HepG2 (cell line): ENCODE measurements around the gene SNAPC4. TPM values are rescaled to one million over a fixed set of nuclear protein-coding genes. Genes with fewer than 3 reads are reported as not detected.

ENCODE experiments used
- ATAC-seq: fragments of 200-7000 bp; cut with Tn5 transposase; 3 replicates; pipeline ENCODE4 v1.9.1; 2020; ENCODE audit warnings: mild to moderate bottlenecking, moderate library complexity
- BruUV-seq: library from RNA; stranded (reverse); fragments of 400-500 nt; replicated peaks from 2 replicates; lab custom pipeline; 2021; lab: Mats Ljungman, UMichigan
- CTCF ChIA-PET: fragments of 300-600 bp; formaldehyde crosslinking; extraction: SDS; loops from one replicate; lab custom pipeline; 2021; ENCODE audit warnings: low total read pairs, inconsistent platforms, low intra/inter-chr PET ratio; lab: Yijun Ruan, JAX
- POLR2A ChIA-PET: fragments of 350-600 bp; sonication (Branson Sonifier 250); formaldehyde crosslinking; loops from one replicate; lab custom pipeline; 2020; ENCODE audit warnings: antibody characterized with exemption, inconsistent platforms; lab: Yijun Ruan, JAX
- DNase-seq: peaks from one replicate; pipeline ENCODE4 v3.0.0-alpha.2; 2015; ENCODE audit warnings: low spot score
- FAIRE-seq: peaks from 3 replicates; lab custom pipeline; 2011; peaks lifted over from hg19 to GRCh38; lab: Jason Lieb, UNC
- H2AFZ ChIP-seq: one replicate; pipeline ENCODE4 v1.6.1; 2011; ENCODE audit warnings: low read length, inconsistent platforms
- H3K27ac ChIP-seq: fragments of 300-600 bp; 3 replicates; pipeline ENCODE4 v1.8.0; 2011; ENCODE audit warnings: mixed run types, mild to moderate bottlenecking, mixed read lengths, low read length, inconsistent platforms; ENCODE audit not compliant: insufficient read depth; ENCODE audit errors: extremely low read length
- H3K27me3 ChIP-seq, 2 experiments: fragments of 200-600 bp in 1 of 2; 2 replicates in 1 of 2; 3 replicates in 1 of 2; pipeline versions ENCODE4 v1.6.0 to v1.8.0; 2011; ENCODE audit warnings: low read length in 2 of 2, mild to moderate bottlenecking in 2 of 2, moderate library complexity in 2 of 2, inconsistent platforms in 1 of 2; ENCODE audit not compliant: insufficient read depth in 2 of 2, control insufficient read depth in 1 of 2
- H3K36me3 ChIP-seq, 2 experiments: fragments of 200-600 bp in 1 of 2; replicated peaks in 1 of 2; 2 replicates in 1 of 2; 3 replicates in 1 of 2; pipeline versions ENCODE4 v1.5.1 to v1.8.0; 2011; ENCODE audit warnings: low read length in 2 of 2, inconsistent platforms in 1 of 2; ENCODE audit not compliant: insufficient read depth in 2 of 2, control insufficient read depth in 1 of 2
- H3K4me1 ChIP-seq: 2 replicates; pipeline ENCODE4 v1.5.1; 2012; ENCODE audit warnings: low read length, inconsistent platforms; ENCODE audit not compliant: insufficient read depth
- H3K4me2 ChIP-seq: 2 replicates; pipeline ENCODE4 v1.6.0; 2011; ENCODE audit warnings: low read depth, low read length, inconsistent platforms
- H3K4me3 ChIP-seq, 3 experiments: fragments of 200-600 bp in 1 of 3; sonication (generic), shearing (Covaris generic) in 1 of 3; replicated peaks in 1 of 3; 2 replicates each; pipeline ENCODE4 v1.5.1; 2011 to 2016; ENCODE audit warnings: low read length in 3 of 3, inconsistent platforms in 2 of 3, low read depth in 2 of 3, mild to moderate bottlenecking in 2 of 3, control low read depth in 1 of 3, mixed read lengths in 1 of 3; ENCODE audit not compliant: insufficient read depth in 1 of 3
- H3K79me2 ChIP-seq: one replicate; pipeline ENCODE4 v1.6.1; 2011; ENCODE audit warnings: low read length, inconsistent platforms; ENCODE audit not compliant: insufficient read depth
- H3K9ac ChIP-seq: 2 replicates; pipeline ENCODE4 v1.6.0; 2011; ENCODE audit warnings: mild to moderate bottlenecking, low read depth, low read length, inconsistent platforms; ENCODE audit not compliant: insufficient read depth
- H3K9me3 ChIP-seq: 2 replicates; pipeline ENCODE4 v1.5.1; 2012; ENCODE audit warnings: mild to moderate bottlenecking, low read length
- H4K20me1 ChIP-seq: 2 replicates; pipeline ENCODE4 v1.6.0; 2011; ENCODE audit warnings: inconsistent platforms, mild to moderate bottlenecking, low read length, moderate library complexity; ENCODE audit not compliant: insufficient read depth
- AGO1 ChIP-seq: fragments of 200-400 bp; formaldehyde crosslinking; IDR thresholded peaks from 2 replicates; pipeline ENCODE4 v1.6.1; 2017; ENCODE audit warnings: mild to moderate bottlenecking, low read depth, low read length, moderate library complexity; ENCODE audit not compliant: poor library complexity, severe bottlenecking
- AGO2 ChIP-seq: fragments of 200-400 bp; formaldehyde crosslinking; optimal IDR thresholded peaks from 2 replicates; pipeline ENCODE3; 2017; ENCODE audit warnings: mild to moderate bottlenecking, low read depth, low read length, moderate library complexity
- MAF1 ChIP-seq: sonication (generic); formaldehyde crosslinking; IDR thresholded peaks from 2 replicates; pipeline ENCODE4 v1.5.0; 2020; ENCODE audit warnings: missing genetic modification reagents, borderline replicate concordance
- MAX ChIP-seq: IDR thresholded peaks from 2 replicates; pipeline ENCODE4 v1.6.1; 2012; ENCODE audit warnings: inconsistent platforms
- PCBP1 ChIP-seq: fragments of 200-400 bp; formaldehyde crosslinking; IDR thresholded peaks from 2 replicates; pipeline ENCODE4 v1.6.1; 2017; ENCODE audit warnings: mild to moderate bottlenecking, low read depth, low read length, borderline replicate concordance
- RAD21 ChIP-seq: fragments of 450-650 bp; formaldehyde crosslinking; IDR thresholded peaks from 2 replicates; pipeline ENCODE4 v1.5.0; 2020; ENCODE audit warnings: mild to moderate bottlenecking
- RBFOX2 ChIP-seq: fragments of 200-400 bp; formaldehyde crosslinking; IDR thresholded peaks from 2 replicates; pipeline ENCODE4 v1.6.1; 2017; ENCODE audit warnings: low read depth, mild to moderate bottlenecking, low read length
- WGBS: methylation state at CpG from one replicate; pipeline ENCODE4 v1.1.6; 2017; ENCODE audit warnings: low lambda C conversion rate; 5-methylcytosine and 5-hydroxymethylcytosine counted together
- in situ Hi-C: cut with HindIII; loops from 2 replicates; pipeline ENCODE4 v1.10.0; 2017; ENCODE audit warnings: low pct_unique_long_range_greater_than_20kb; ENCODE audit not compliant: extremely low pct_ligation_motif_present
- intact Hi-C: fragments of 100-400 bp; cut with micrococcal nuclease; formaldehyde crosslinking; loops from one replicate; pipeline ENCODE4 v1.10.0; 2022; ENCODE audit not compliant: unreplicated experiment
- polyA plus RNA-seq, 8 experiments: library from polyadenylated mRNA; depleted of rRNA in 3 of 8; stranded (reverse) in 7 of 8; unstranded in 1 of 8; fragments of >200 nt; fragmentation: Illumina TruSeq in 4 of 8; extraction: Trizol in 4 of 8; gene quantifications; 2 replicates each; pipeline versions ENCODE4 v1.2.1 to v1.2.3, GENCODE V29; 2011 to 2016; ENCODE audit warnings: low read depth in 4 of 8, missing spikeins in 1 of 8, mixed read lengths in 1 of 8; ENCODE audit not compliant: insufficient read depth in 1 of 8
- total RNA-seq, 5 experiments: library from RNA; depleted of rRNA; stranded (reverse); fragments of >200 nt; fragmentation: Illumina TruSeq; extraction: Trizol; gene quantifications; 2 replicates each; pipeline ENCODE4 v1.2.3, GENCODE V29; 2016; ENCODE audit warnings: low read depth in 1 of 5
- TF ChIP-seq, protein P1 (sequence below): sonication (generic); formaldehyde crosslinking; IDR thresholded peaks from 2 replicates; pipeline ENCODE4 v1.9.0; 2022; ENCODE audit warnings: low read depth, missing genetic modification reagents
- TF ChIP-seq, protein P2 (sequence below): sonication (generic); formaldehyde crosslinking; IDR thresholded peaks from 2 replicates; pipeline ENCODE4 v1.4.0; 2020; ENCODE audit warnings: missing genetic modification reagents

Gene SNAPC4
- total and polyA plus RNA-seq, 2 of the 13 experiments (the other 11 are each of a cell fraction or from before 2014, with no cell fraction given), result 2.0 to 6.0 TPM

- ATAC-seq, result no peak
- CTCF ChIA-PET, result no interaction called here
- intact Hi-C loops, result no loop called here
- TF ChIP-seq, protein P1, sequence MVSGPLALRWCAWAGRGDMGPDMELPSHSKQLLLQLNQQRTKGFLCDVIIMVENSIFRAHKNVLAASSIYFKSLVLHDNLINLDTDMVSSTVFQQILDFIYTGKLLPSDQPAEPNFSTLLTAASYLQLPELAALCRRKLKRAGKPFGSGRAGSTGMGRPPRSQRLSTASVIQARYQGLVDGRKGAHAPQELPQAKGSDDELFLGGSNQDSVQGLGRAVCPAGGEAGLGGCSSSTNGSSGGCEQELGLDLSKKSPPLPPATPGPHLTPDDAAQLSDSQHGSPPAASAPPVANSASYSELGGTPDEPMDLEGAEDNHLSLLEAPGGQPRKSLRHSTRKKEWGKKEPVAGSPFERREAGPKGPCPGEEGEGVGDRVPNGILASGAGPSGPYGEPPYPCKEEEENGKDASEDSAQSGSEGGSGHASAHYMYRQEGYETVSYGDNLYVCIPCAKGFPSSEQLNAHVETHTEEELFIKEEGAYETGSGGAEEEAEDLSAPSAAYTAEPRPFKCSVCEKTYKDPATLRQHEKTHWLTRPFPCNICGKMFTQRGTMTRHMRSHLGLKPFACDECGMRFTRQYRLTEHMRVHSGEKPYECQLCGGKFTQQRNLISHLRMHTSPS (CRISPR knock-in tag), result no peak
- TF ChIP-seq, protein P2, sequence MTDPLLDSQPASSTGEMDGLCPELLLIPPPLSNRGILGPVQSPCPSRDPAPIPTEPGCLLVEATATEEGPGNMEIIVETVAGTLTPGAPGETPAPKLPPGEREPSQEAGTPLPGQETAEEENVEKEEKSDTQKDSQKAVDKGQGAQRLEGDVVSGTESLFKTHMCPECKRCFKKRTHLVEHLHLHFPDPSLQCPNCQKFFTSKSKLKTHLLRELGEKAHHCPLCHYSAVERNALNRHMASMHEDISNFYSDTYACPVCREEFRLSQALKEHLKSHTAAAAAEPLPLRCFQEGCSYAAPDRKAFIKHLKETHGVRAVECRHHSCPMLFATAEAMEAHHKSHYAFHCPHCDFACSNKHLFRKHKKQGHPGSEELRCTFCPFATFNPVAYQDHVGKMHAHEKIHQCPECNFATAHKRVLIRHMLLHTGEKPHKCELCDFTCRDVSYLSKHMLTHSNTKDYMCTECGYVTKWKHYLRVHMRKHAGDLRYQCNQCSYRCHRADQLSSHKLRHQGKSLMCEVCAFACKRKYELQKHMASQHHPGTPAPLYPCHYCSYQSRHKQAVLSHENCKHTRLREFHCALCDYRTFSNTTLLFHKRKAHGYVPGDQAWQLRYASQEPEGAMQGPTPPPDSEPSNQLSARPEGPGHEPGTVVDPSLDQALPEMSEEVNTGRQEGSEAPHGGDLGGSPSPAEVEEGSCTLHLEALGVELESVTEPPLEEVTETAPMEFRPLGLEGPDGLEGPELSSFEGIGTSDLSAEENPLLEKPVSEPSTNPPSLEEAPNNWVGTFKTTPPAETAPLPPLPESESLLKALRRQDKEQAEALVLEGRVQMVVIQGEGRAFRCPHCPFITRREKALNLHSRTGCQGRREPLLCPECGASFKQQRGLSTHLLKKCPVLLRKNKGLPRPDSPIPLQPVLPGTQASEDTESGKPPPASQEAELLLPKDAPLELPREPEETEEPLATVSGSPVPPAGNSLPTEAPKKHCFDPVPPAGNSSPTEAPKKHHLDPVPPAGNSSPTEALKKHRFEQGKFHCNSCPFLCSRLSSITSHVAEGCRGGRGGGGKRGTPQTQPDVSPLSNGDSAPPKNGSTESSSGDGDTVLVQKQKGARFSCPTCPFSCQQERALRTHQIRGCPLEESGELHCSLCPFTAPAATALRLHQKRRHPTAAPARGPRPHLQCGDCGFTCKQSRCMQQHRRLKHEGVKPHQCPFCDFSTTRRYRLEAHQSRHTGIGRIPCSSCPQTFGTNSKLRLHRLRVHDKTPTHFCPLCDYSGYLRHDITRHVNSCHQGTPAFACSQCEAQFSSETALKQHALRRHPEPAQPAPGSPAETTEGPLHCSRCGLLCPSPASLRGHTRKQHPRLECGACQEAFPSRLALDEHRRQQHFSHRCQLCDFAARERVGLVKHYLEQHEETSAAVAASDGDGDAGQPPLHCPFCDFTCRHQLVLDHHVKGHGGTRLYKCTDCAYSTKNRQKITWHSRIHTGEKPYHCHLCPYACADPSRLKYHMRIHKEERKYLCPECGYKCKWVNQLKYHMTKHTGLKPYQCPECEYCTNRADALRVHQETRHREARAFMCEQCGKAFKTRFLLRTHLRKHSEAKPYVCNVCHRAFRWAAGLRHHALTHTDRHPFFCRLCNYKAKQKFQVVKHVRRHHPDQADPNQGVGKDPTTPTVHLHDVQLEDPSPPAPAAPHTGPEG (CRISPR knock-in tag), result no peak
- TF ChIP-seq AGO2 (peak; percentile 71), MAF1 (CRISPR knock-in tag) (no peak), RBFOX2 (0 out of 2 replicates have a peak, but pooled peaks have one; percentile 19), MAX (no peak), PCBP1 (0 out of 2 replicates have a peak, but pooled peaks have one; percentile 38), RAD21 (CRISPR knock-in tag) (no peak), AGO1 (peak; percentile 72)
- TF ChIP-seq, all 625 proteins: peak for 4
- no TSS peak for BruUV-seq
- POLR2A ChIA-PET, result no interaction called here
- 84% methylated on average over 21 of the region's 38 CpGs for WGBS
- Histone ChIP-seq H3K79me2 (no peaks in the 10 kb centered on the region), H3K9me3 (no peaks in the 10 kb centered on the region), H3K36me3 (no peaks in the 10 kb centered on the region), H2AFZ (no peak overlapping the region), H3K4me2 (no peak overlapping the region), H3K4me1 (peaks cover 29% of the 10 kb centered on the region), H3K9ac (no peak overlapping the region), H3K4me3 (no peak overlapping the region), H3K27ac (no peak overlapping the region), H3K27me3 (no peaks in the 10 kb centered on the region), H4K20me1 (no peaks in the 10 kb centered on the region)
- DNase-seq (no peak), FAIRE-seq (no peak)
- in situ Hi-C loops, result no loop called here
Measured at GRCh38 chr9:136359774-136360718, 39.9 kb downstream of the SNAPC4 start.
